OCI-LY3 (cell line): ENCODE measurements around the gene CCKAR.

Experiments
- H2AFZ ChIP-seq: fragments of 200-600, 300-600 bp; shearing (Covaris generic); 2 replicates; pipeline ENCODE4 v1.6.0; 2014; ENCODE audit warnings: antibody characterized with exemption, low read depth, low read length
- H3K27ac ChIP-seq: fragments of 200-600, 300-600 bp; sonication (generic); 2 replicates; pipeline ENCODE4 v1.5.1; 2014; ENCODE audit warnings: mild to moderate bottlenecking, low read length, moderate library complexity, mixed read lengths
- H3K27me3 ChIP-seq: fragments of 200-600, 300-600 bp; sonication (generic); 2 replicates; pipeline ENCODE4 v1.6.1; 2014; ENCODE audit warnings: low read depth, low read length, mixed read lengths
- H3K36me3 ChIP-seq: fragments of 200-600, 300-600 bp; sonication (generic); replicated peaks from 2 replicates; pipeline ENCODE3; 2014; ENCODE audit warnings: low read depth, low read length, mixed read lengths
- H3K4me1 ChIP-seq: fragments of 300-600, 200-600 bp; sonication (generic); 2 replicates; pipeline ENCODE4 v1.6.1; 2014; ENCODE audit warnings: low read length, mixed read lengths
- H3K4me2 ChIP-seq: fragments of 200-600, 300-600 bp; sonication (generic); 2 replicates; pipeline ENCODE4 v1.6.1; 2014; ENCODE audit warnings: low read length, mixed read lengths
- H3K4me3 ChIP-seq: fragments of 300-600, 200-600 bp; sonication (generic); 2 replicates; pipeline ENCODE4 v1.5.1; 2014; ENCODE audit warnings: antibody characterized with exemption, mild to moderate bottlenecking, low read length, moderate library complexity
- H3K79me2 ChIP-seq: fragments of 300-600, 200-600 bp; shearing (Covaris generic); 2 replicates; pipeline ENCODE4 v1.6.1; 2014; ENCODE audit warnings: mild to moderate bottlenecking, low read length, mixed read lengths
- H3K9ac ChIP-seq: fragments of 300-600, 200-600 bp; shearing (Covaris generic); 2 replicates; pipeline ENCODE4 v1.6.0; 2014; ENCODE audit warnings: mild to moderate bottlenecking, low read length, moderate library complexity
- H3K9me3 ChIP-seq: fragments of 200-600, 300-600 bp; shearing (Covaris generic); 2 replicates; pipeline ENCODE4 v1.6.1; 2014; ENCODE audit warnings: low read length, mixed read lengths; ENCODE audit not compliant: insufficient read depth
- H4K20me1 ChIP-seq: fragments of 200-600, 300-600 bp; sonication (generic); 2 replicates; pipeline ENCODE4 v1.6.1; 2016; ENCODE audit warnings: low read length, mixed read lengths; ENCODE audit not compliant: insufficient read depth
- CTCF ChIP-seq: fragments of 200-600, 300-600 bp; sonication (generic); IDR thresholded peaks from 2 replicates; pipeline ENCODE4 v1.5.1; 2014; ENCODE audit warnings: antibody characterized with exemption, low read length, low read depth
- EZH2phosphoT487 ChIP-seq: fragments of 200-600 bp; shearing (Covaris generic); IDR thresholded peaks from 2 replicates; pipeline ENCODE4 v1.6.1; 2018; ENCODE audit warnings: antibody characterized with exemption, mixed run types, low read depth

CCKAR gene

GRCh38 chr4:26468283-26468949 is 21.9 kb downstream of the CCKAR start:
- H2AFZ ChIP-seq: no peak overlapping the region
- no peak overlapping the region for H3K9ac ChIP-seq
- H3K27me3 ChIP-seq: peaks cover 19% of the 10 kb centered on the region
- H3K79me2 ChIP-seq: no peaks in the 10 kb centered on the region
- H3K4me1 ChIP-seq: no peaks in the 10 kb centered on the region
- no peak for TF ChIP-seq EZH2phosphoT487
- TF ChIP-seq CTCF: no peak
- peaks cover 2% of the 10 kb centered on the region; the same call in 1 of the 2 replicates for H3K9me3 ChIP-seq
- no peak overlapping the region for H3K4me2 ChIP-seq
- no peak overlapping the region for H3K27ac ChIP-seq
- H3K4me3 ChIP-seq: no peak overlapping the region
- no peaks in the 10 kb centered on the region for H4K20me1 ChIP-seq
- no peaks in the 10 kb centered on the region for H3K36me3 ChIP-seq

GRCh38 chr4:26467724-26468123 is 22.6 kb downstream of the CCKAR start:
- Histone ChIP-seq H3K79me2 (no peaks in the 10 kb centered on the region), H3K4me3 (no peak overlapping the region), H3K9me3 (peaks cover 5% of the 10 kb centered on the region; the same call in 1 of the 2 replicates), H3K36me3 (no peaks in the 10 kb centered on the region), H3K4me2 (no peak overlapping the region), H3K27me3 (peaks cover 25% of the 10 kb centered on the region), H3K4me1 (no peaks in the 10 kb centered on the region), H3K27ac (no peak overlapping the region), H2AFZ (no peak overlapping the region), H4K20me1 (no peaks in the 10 kb centered on the region), H3K9ac (no peak overlapping the region)
- TF ChIP-seq EZH2phosphoT487 (no peak), CTCF (no peak)

- Histone ChIP-seq H3K36me3 (no peaks in the 10 kb centered on the region), H2AFZ (no peak overlapping the region), H3K9ac (no peak overlapping the region), H3K9me3 (peaks cover 5% of the 10 kb centered on the region; the same call in 1 of the 2 replicates), H3K4me3 (no peak overlapping the region), H3K27ac (no peak overlapping the region), H3K27me3 (peaks cover 27% of the 10 kb centered on the region), H3K4me2 (no peak overlapping the region), H3K79me2 (no peaks in the 10 kb centered on the region), H4K20me1 (no peaks in the 10 kb centered on the region), H3K4me1 (peaks cover 4% of the 10 kb centered on the region)
- TF ChIP-seq EZH2phosphoT487: no peak
- TF ChIP-seq CTCF: no peak
These were observed 23.6 kb downstream of the CCKAR start for GRCh38 chr4:26466578-26467270.

- no peaks in the 10 kb centered on the region for H3K36me3 ChIP-seq
- H3K9me3 ChIP-seq: peaks cover 5% of the 10 kb centered on the region; the same call in 1 of the 2 replicates
- H3K4me1 ChIP-seq: peaks cover 9% of the 10 kb centered on the region
- H3K4me2 ChIP-seq: no peak overlapping the region
- H3K9ac ChIP-seq: no peak overlapping the region
- H3K27ac ChIP-seq: no peak overlapping the region
- TF ChIP-seq CTCF (no peak), EZH2phosphoT487 (no peak)
- no peak overlapping the region for H3K4me3 ChIP-seq
- H3K27me3 ChIP-seq: peaks cover 27% of the 10 kb centered on the region
- no peak overlapping the region for H2AFZ ChIP-seq
- H4K20me1 ChIP-seq: no peaks in the 10 kb centered on the region
- H3K79me2 ChIP-seq: no peaks in the 10 kb centered on the region
These were observed 25.7 kb downstream of the CCKAR start for GRCh38 chr4:26464420-26465095.
